ENCODE measurements around the gene SLC15A1. TPM values are rescaled to one million over a fixed set of nuclear protein-coding genes. Genes with fewer than 3 reads are reported as not detected.

Gene SLC15A1
- total RNA-seq, 2 donors from 2014 or later, result 7.8 to 12.2 TPM

DNA sequence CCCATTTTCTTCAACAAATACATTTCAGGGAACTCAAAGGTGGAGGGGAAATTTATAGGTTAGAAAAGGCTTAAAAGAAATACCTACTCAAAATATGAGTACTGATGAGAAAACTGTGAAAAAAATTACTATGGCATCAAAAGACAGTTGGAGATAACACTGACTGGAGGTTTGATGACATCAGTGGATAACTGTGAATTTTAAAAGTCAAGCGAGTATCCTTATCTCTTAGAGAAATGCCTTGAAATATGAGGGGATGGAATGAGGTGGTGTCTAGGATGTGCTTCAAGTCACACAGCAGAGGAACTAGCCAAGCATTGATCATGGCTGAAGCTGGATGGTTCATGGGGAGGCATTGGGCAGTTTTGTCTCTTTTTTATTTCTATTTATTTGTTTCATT is 27.2 kb upstream of the SLC15A1 start:
- H3K27ac ChIP-seq, result no peak overlapping the region
- H3K9me3 ChIP-seq, result no peaks in the 10 kb centered on the region
- 71 to 91% methylated on average over 1 of the region's 1 CpG for WGBS, 2 donors
- no peaks in the 10 kb centered on the region for H3K36me3 ChIP-seq (replicated peaks in 1 of 2; ENCODE audit: insufficient read depth in 1 of 2, low read depth in 2 of 2)
- no peak for TF ChIP-seq POLR2A (IDR thresholded peaks at IDR 0.05)
- TF ChIP-seq, protein P1, sequence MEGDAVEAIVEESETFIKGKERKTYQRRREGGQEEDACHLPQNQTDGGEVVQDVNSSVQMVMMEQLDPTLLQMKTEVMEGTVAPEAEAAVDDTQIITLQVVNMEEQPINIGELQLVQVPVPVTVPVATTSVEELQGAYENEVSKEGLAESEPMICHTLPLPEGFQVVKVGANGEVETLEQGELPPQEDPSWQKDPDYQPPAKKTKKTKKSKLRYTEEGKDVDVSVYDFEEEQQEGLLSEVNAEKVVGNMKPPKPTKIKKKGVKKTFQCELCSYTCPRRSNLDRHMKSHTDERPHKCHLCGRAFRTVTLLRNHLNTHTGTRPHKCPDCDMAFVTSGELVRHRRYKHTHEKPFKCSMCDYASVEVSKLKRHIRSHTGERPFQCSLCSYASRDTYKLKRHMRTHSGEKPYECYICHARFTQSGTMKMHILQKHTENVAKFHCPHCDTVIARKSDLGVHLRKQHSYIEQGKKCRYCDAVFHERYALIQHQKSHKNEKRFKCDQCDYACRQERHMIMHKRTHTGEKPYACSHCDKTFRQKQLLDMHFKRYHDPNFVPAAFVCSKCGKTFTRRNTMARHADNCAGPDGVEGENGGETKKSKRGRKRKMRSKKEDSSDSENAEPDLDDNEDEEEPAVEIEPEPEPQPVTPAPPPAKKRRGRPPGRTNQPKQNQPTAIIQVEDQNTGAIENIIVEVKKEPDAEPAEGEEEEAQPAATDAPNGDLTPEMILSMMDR (IDR thresholded peaks at IDR 0.05), result no peak
- no peak overlapping the region for H3K4me3 ChIP-seq
- DNase-seq, result no peak
- no peaks in the 10 kb centered on the region for H3K4me1 ChIP-seq
- intact Hi-C loops (cut with DNase I), result no loop called here
- no peak for ATAC-seq
- H3K27me3 ChIP-seq, result no peaks in the 10 kb centered on the region

DNA sequence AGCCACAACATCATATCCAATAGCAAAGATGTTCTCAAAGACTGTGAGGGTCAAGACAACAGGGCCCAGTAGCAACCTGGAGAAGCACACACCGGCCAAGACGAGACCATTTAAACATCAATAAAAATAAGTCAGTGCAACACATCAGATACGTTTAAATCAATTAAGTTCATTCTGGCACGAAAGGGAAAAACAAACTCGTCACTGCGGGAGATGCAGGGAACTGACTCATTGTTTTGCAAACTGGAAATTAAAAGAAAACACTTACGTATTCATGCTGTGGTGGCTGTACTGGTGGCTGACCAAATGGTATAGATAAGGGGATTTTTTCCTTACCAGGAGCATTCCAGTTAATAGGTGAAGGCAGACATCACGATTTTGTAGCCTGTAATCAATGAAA is 26.3 kb upstream of the SLC15A1 start:
- H3K36me3 ChIP-seq (replicated peaks in 1 of 2; ENCODE audit: insufficient read depth in 1 of 2, low read depth in 2 of 2), result no peaks in the 10 kb centered on the region
- intact Hi-C loops (cut with DNase I), result no loop called here
- ATAC-seq (no peak), DNase-seq (no peak)
- H3K4me1 ChIP-seq, result no peaks in the 10 kb centered on the region
- TF ChIP-seq POLR2A (IDR thresholded peaks at IDR 0.05), result no peak
- TF ChIP-seq, protein P1 (IDR thresholded peaks at IDR 0.05), result no peak
- WGBS, 2 donors, result 71 to 73% methylated on average over 8 of the region's 8 CpGs
- H3K27ac ChIP-seq, result no peak overlapping the region
- H3K9me3 ChIP-seq, result no peaks in the 10 kb centered on the region
- H3K4me3 ChIP-seq, result no peak overlapping the region
- H3K27me3 ChIP-seq, result no peaks in the 10 kb centered on the region

DNA sequence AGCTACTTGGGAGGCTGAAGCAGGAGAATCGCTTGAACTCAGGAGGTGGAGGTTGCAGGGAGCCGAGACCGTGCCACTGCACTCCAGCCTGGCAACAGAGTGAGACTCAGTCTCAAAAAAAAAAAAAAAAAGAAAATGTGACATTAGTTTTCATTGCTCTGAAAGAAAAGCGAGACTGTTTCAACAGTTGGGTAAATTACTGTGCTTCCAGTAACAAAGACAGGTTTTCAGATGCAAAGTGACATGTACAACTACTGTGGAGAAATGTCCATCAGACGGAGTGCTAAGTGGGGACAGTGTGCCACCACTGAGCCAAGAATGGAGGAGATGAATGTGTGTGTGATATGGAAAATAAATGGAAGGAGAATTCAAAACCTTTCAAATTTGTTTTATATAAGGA is 24.2 kb upstream of the SLC15A1 start:
- 75 to 87% methylated on average over 5 of the region's 5 CpGs for WGBS, 2 donors
- H3K36me3 ChIP-seq (replicated peaks in 1 of 2; ENCODE audit: insufficient read depth in 1 of 2, low read depth in 2 of 2), result no peaks in the 10 kb centered on the region
- DNase-seq (no peak), ATAC-seq (no peak)
- H3K27ac ChIP-seq, result no peak overlapping the region
- H3K9me3 ChIP-seq, result no peaks in the 10 kb centered on the region
- no peaks in the 10 kb centered on the region for H3K27me3 ChIP-seq
- TF ChIP-seq POLR2A (IDR thresholded peaks at IDR 0.05), result no peak
- TF ChIP-seq, protein P1 (IDR thresholded peaks at IDR 0.05), result no peak
- H3K4me3 ChIP-seq, result no peak overlapping the region
- intact Hi-C loops (cut with DNase I), result no loop called here
- H3K4me1 ChIP-seq, result peaks cover 11% of the 10 kb centered on the region

DNA sequence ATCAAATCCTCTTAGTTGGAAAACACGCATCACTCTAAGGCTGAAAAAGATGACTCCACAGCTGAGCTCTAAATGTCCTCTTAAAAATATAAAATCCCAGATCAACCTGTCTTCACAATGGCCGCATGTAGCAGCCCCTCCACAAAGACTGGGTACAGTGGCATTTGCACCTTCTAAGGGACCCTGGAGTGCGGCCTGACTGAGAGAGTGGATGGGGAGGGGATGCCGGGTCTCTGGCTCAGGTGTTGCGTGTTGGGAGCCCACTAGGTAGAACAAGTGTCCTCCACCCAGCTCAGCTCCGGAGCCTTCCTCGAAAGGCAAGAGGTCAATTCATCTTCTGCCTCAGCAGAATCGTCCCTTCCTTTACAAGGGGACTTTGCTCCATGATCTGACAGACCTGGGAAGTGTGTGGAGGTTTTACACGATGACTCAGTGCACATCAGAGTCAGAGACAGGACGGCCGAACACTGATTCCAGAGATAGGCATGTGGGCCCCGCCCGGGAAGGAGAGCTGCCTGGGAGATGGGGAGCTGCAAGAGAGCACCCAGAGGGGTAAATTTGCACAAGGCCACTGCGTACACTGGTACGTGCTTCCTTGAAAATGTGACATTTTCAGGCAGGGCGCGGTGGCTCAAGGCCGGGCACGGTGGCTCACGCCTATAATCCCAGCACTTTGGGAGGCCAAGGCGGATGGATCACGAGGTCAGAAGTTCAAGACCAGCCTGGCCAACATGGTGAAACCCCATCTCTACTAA is 23.5 kb upstream of the SLC15A1 start:
- DNase-seq, result no peak
- 69 to 87% methylated on average over 14 to 21 of the region's 22 CpGs for WGBS, 2 donors
- Histone ChIP-seq H3K27me3 (no peaks in the 10 kb centered on the region), H3K27ac (no peak overlapping the region), H3K4me3 (no peak overlapping the region), H3K4me1 (peaks cover 15% of the 10 kb centered on the region), H3K36me3 (replicated peaks in 1 of 2; ENCODE audit: insufficient read depth in 1 of 2, low read depth in 2 of 2) (no peaks in the 10 kb centered on the region), H3K9me3 (no peaks in the 10 kb centered on the region)
- intact Hi-C loops (cut with DNase I), result no loop called here
- no peak for TF ChIP-seq POLR2A (IDR thresholded peaks at IDR 0.05)
- TF ChIP-seq, protein P1 (IDR thresholded peaks at IDR 0.05), result no peak
- ATAC-seq, result no peak

DNA sequence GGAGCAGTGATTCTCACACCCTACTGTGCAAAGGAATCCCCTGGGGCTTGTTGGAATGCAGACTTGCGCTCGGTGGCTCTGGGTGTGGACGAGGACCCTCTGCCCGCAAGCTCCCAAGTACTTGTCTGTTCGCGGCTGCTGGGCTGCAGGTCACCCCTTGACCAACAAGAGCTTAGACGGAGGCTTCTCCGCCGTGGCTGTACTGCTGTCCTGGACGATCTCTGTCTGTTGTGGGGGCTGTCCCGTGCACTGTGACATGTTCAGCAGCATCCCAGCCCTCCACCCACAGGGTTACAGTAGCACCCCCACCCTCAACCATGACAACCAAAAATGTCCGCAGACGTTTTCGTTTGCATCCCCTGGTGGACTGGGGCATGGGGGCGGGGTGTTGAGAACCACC is 22.9 kb upstream of the SLC15A1 start:
- WGBS, 2 donors, result 65 to 85% methylated on average over 6 to 15 of the region's 15 CpGs
- Histone ChIP-seq H3K9me3 (no peaks in the 10 kb centered on the region), H3K36me3 (replicated peaks in 1 of 2; ENCODE audit: insufficient read depth in 1 of 2, low read depth in 2 of 2) (no peaks in the 10 kb centered on the region), H3K4me3 (no peak overlapping the region), H3K27ac (no peak overlapping the region), H3K4me1 (peaks cover 15% of the 10 kb centered on the region), H3K27me3 (no peaks in the 10 kb centered on the region)
- intact Hi-C loops (cut with DNase I), result no loop called here
- ATAC-seq (no peak), DNase-seq (no peak)
- TF ChIP-seq, protein P1 (IDR thresholded peaks at IDR 0.05), result no peak
- TF ChIP-seq POLR2A (IDR thresholded peaks at IDR 0.05), result no peak
